Panc1 (cell line): ENCODE results near the gene HPGDS. TPM values are rescaled to one million over a fixed set of nuclear protein-coding genes. Genes with fewer than 3 reads are reported as not detected.

Experiments used
- ATAC-seq: fragments of 200-7000 bp; cut with Tn5 transposase; 2 replicates; pipeline ENCODE4 v1.9.1; 2020; ENCODE audit warnings: mild to moderate bottlenecking, moderate library complexity
- BruUV-seq: library from RNA; stranded (reverse); fragments of 400-500 nt; replicated peaks from 2 replicates; lab custom pipeline; 2021; lab: Mats Ljungman, UMichigan
- CTCF ChIA-PET: fragments of 300-600 bp; sonication (Branson Sonifier 250); formaldehyde crosslinking; loops from one replicate; lab custom pipeline; 2022; ENCODE audit warnings: antibody characterized with exemption; lab: Charles Lee
- POLR2A ChIA-PET: fragments of 300-600 bp; sonication (Branson Sonifier 250); formaldehyde crosslinking; loops from one replicate; lab custom pipeline; 2022; ENCODE audit warnings: antibody characterized with exemption; lab: Charles Lee
- DNase-seq: peaks from one replicate; pipeline ENCODE4 v3.0.0-alpha.2; 2010; ENCODE audit warnings: low read depth, low spot score
- H3K27ac ChIP-seq: 2 replicates; pipeline ENCODE4 v1.5.1; 2011; ENCODE audit warnings: mild to moderate bottlenecking, low read length, inconsistent platforms
- H3K27me3 ChIP-seq: fragments of 200-500 bp; sonication (Bioruptor generic); 2 replicates; pipeline ENCODE4 v1.6.0; 2014; ENCODE audit warnings: low read length, inconsistent platforms; ENCODE audit not compliant: control insufficient read depth, insufficient read depth
- H3K36me3 ChIP-seq: fragments of 200-500 bp; sonication (Bioruptor generic); 2 replicates; pipeline ENCODE4 v1.5.1; 2014; ENCODE audit warnings: inconsistent platforms, mild to moderate bottlenecking, low read length, moderate library complexity; ENCODE audit not compliant: control insufficient read depth, insufficient read depth
- H3K4me1 ChIP-seq: 2 replicates; pipeline ENCODE4 v1.5.1; 2011; ENCODE audit warnings: inconsistent platforms, mild to moderate bottlenecking, low read length, moderate library complexity; ENCODE audit not compliant: control insufficient read depth, insufficient read depth
- H3K4me3 ChIP-seq, 2 experiments: 2 replicates each; pipeline ENCODE4 v1.5.1; 2011 to 2012; ENCODE audit warnings: low read depth in 2 of 2, low read length in 2 of 2, mild to moderate bottlenecking in 2 of 2, inconsistent platforms in 1 of 2, moderate library complexity in 1 of 2
- H3K9me3 ChIP-seq: fragments of 200-500 bp; sonication (Bioruptor generic); 2 replicates; pipeline ENCODE4 v1.5.1; 2014; ENCODE audit warnings: low read depth, mild to moderate bottlenecking, inconsistent platforms, low read length, moderate library complexity; ENCODE audit not compliant: control insufficient read depth, insufficient read depth
- CTCF ChIP-seq: fragments of 450-650 bp; IDR thresholded peaks from 2 replicates; pipeline ENCODE4 v1.5.1; 2017; ENCODE audit warnings: mild to moderate bottlenecking
- POLR2AphosphoS5 ChIP-seq: IDR thresholded peaks from 2 replicates; pipeline ENCODE4 v1.6.1; 2012; ENCODE audit warnings: mild to moderate bottlenecking, low read depth, low read length, moderate library complexity
- REST ChIP-seq, 2 experiments: IDR thresholded peaks; 2 replicates each; pipeline ENCODE4 v1.6.1; 2011 to 2012; ENCODE audit warnings: low read depth in 2 of 2, control low read depth in 1 of 2, low read length in 1 of 2, mild to moderate bottlenecking in 1 of 2, moderate library complexity in 1 of 2; ENCODE audit not compliant: insufficient read depth in 1 of 2
- SIN3A ChIP-seq: IDR thresholded peaks from 2 replicates; pipeline ENCODE4 v1.6.1; 2012; ENCODE audit warnings: low read depth, mild to moderate bottlenecking, low read length, moderate library complexity, borderline replicate concordance; ENCODE audit not compliant: insufficient read depth
- TCF7L2 ChIP-seq: IDR thresholded peaks from 2 replicates; pipeline ENCODE4 v1.6.1; 2011; ENCODE audit warnings: mild to moderate bottlenecking, low read depth, low read length, inconsistent platforms
- in situ Hi-C: cut with HindIII; loops from 2 replicates; pipeline ENCODE4 v1.10.0; 2016; ENCODE audit warnings: low sequenced_read_pairs, low pct_unique_long_range_greater_than_20kb
- intact Hi-C: fragments of 100-400 bp; cut with micrococcal nuclease; formaldehyde crosslinking; loops from one replicate; pipeline ENCODE4 v1.10.0; 2022; ENCODE audit not compliant: unreplicated experiment
- total RNA-seq: library from RNA; stranded (reverse); gene quantifications from one replicate; pipeline ENCODE4 v1.2.1, GENCODE V29; 2021; ENCODE audit not compliant: unreplicated experiment

Gene HPGDS
- total RNA-seq, 1 experiment from 2014 or later: not detected

- no peak overlapping the region for H3K4me3 ChIP-seq
- TF ChIP-seq REST (IDR thresholded peaks at IDR 0.05; ENCODE audit: insufficient read depth in 1 of 2, low read depth in 2 of 2, low read length in 1 of 2) (no peak), SIN3A (no peak), CTCF (no peak), TCF7L2 (no peak), POLR2AphosphoS5 (no peak)
- ChIA-PET CTCF (no interaction called here), POLR2A (no interaction called here)
- ATAC-seq: no peak
- DNase-seq: no peak
- no peaks in the 10 kb centered on the region for H3K36me3 ChIP-seq
- BruUV-seq: no TSS peak
- H3K4me1 ChIP-seq: no peaks in the 10 kb centered on the region
- in situ Hi-C loops (no loop called here), intact Hi-C loops (no loop called here)
- no peak overlapping the region for H3K27ac ChIP-seq
- H3K27me3 ChIP-seq: no peaks in the 10 kb centered on the region; the same call in 1 of the 2 replicates
- no peaks in the 10 kb centered on the region for H3K9me3 ChIP-seq
Measured at GRCh38 chr4:94356444-94356843, 13.8 kb upstream of the HPGDS start.

GRCh38 chr4:94354474-94354896 lies 11.8 kb upstream of the HPGDS start:
- H3K4me1 ChIP-seq: no peaks in the 10 kb centered on the region
- BruUV-seq: no TSS peak
- H3K27ac ChIP-seq: no peak overlapping the region
- DNase-seq (no peak), ATAC-seq (no peak)
- TF ChIP-seq REST (IDR thresholded peaks at IDR 0.05; ENCODE audit: insufficient read depth in 1 of 2, low read depth in 2 of 2, low read length in 1 of 2) (no peak), TCF7L2 (no peak), SIN3A (no peak), POLR2AphosphoS5 (no peak), CTCF (no peak)
- no peaks in the 10 kb centered on the region for H3K36me3 ChIP-seq
- no peak overlapping the region for H3K4me3 ChIP-seq
- CTCF ChIA-PET: no interaction called here
- intact Hi-C loops (no loop called here), in situ Hi-C loops (no loop called here)
- no peaks in the 10 kb centered on the region; the same call in 1 of the 2 replicates for H3K27me3 ChIP-seq
- POLR2A ChIA-PET: no interaction called here
- H3K9me3 ChIP-seq: no peaks in the 10 kb centered on the region
